ENCODE measurements around the gene PRDM15.

DNA sequence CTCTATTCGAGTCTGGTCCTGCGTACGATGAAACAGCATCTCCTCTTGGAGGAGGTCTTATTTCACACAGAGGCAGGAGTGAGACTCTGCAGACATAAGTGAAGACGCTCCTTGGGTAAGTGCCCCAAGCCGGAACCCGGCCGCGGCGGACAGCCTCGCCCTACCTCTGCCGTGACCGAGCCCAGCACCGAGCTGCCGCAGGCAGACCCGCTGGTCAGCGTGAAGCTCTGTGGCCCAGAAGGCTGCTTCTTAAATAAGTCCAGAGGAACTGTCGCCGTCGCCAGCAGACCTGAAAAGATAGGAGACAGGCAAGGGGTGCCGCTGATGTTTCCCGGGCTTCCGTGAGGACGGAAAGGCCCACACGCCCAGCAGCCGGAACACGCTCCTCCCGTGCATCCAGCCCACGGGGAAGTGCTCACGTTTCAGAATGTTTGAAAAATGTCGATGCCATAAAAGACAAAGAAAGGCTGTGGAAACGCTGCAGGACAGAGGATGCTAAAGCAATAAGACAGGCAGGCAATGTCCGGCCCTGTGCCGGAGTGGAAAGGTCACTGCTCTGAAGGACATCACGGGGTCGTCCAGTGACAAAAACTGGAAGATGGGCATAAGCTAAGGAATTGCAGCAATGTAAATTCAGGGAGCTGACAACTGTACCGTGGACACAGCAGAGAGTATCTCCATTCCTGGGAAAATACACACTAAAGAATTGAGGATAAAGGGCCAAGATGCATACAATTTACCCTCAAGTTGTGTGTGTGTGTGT, 28.5 kb upstream of the PRDM15 start:
- TF ChIP-seq CTCF (IDR thresholded peaks at IDR 0.05) (no peak), POLR2A (IDR thresholded peaks at IDR 0.05) (no peak), EP300 (IDR thresholded peaks at IDR 0.05) (no peak)

Data from suprapubic skin (tissue), 3 donors.